ENCODE measurements around the gene RGL3. TPM values are rescaled to one million over a fixed set of nuclear protein-coding genes. Genes with fewer than 3 reads are reported as not detected.
"Not testable (repeated sequence)": the region's sequence is repeated elsewhere in the genome, so short reads cannot be mapped to it uniquely, and the experiment has no call there.

The RGL3 gene
- total RNA-seq, 1 donor from 2014 or later = 0.64 TPM

DNA sequence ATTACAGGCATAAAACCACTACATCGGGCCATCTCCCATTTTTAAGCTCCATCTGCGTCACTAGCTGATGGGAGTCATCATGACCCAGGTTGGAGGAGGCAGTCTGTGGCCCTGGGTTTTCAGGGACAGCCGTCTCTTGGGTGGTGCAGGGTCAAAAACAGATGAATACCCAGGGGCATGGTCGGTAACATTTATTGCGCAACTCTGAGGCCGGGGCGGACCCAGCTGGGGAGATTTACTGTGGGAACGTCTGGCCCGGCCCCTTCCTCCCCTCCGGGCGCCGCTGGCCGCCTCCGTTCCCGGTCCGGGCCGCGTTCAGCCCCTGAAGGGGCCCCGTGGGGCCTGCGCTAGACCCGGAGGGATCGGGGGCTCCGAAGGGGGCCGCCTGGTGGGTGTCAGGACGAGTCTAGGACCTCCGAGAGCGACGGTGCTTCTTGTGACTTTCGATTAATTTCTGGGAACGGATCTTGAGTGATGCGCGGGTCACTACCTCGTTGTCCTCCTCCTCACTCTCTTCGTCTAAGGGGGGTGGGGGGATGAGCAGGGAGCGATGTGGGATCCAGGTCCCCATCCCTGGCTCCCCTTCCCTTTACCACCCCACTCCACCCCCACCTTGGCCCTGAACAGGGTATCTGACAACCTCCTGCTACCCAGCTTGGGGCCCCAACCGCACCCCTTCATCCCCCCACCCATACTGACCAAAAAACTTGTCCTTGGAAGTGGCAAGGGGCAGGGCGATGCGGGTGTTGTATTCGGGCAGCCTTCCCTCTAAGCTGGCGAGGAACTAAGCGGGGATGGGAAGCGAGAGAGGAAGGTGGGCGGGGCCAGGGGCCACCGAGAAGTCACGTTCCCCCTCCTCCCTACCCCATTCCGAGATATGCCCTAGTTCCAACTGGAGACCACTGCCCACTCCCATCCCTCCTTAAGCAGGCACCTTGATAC, 1.6 kb upstream of the RGL3 start:
- peak in 1 of 2 donors; percentile 19 for DNase-seq (ENCODE audit: low read depth in 2 of 2)

DNA sequence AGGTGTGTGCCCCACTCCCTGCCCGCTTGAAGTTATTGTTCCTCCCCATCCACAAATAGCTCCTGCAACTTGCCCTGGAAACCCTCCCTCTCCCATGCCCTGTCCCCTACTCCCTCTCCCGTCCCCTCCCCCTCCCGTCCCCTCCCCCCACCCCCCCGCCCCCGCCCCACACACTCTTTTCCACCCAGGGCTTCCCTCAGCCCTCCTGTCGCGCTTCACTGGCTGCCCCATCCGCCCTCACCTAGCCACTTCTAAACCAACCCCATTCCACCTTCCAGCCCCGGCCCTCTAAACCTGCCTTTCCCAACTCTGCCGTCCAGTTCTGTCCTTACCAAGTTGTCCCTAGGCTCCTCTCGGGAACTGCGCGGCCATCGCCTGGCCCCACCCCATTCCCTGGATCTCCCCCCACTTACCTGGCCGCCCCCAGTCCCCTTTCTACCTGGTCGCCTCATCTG, 993 bp downstream of the RGL3 start:
- no peak for DNase-seq (ENCODE audit: low read depth in 2 of 2)

DNA sequence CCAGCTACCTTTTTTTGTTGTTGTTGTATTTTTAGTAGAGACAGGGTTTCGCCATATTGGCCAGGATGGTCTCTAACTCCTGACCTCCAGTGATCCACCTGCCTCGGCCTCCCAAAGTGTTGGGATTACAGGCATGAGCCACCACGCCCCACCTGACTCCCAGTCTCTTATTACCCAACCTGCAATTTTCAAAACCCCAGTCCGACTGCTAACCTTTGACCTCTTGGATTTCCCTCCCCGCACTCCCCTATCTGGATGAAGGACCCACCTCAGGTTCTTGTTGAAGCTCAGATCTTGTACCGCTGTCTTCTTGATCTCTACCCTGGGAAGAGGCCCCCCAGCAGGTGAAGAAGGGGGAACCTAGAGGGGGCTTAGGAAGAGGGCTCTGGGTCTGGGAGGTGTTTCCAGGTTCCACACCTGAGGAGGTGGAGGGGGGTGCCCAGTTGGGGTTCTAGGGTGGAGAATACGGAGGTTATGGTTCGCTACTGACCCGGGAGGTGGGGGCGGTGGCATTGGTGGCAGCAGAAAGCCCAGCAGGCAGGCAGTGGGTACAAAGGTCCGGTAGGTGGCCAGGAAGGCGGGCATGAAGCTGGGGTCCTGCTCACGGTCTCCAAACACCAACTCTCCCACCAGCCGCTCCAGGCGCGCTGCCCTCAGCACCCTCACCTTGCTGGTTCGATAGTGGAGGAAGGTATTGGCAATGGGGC, 2.6 kb downstream of the RGL3 start:
- no peak for DNase-seq (ENCODE audit: low read depth in 2 of 2)

DNA sequence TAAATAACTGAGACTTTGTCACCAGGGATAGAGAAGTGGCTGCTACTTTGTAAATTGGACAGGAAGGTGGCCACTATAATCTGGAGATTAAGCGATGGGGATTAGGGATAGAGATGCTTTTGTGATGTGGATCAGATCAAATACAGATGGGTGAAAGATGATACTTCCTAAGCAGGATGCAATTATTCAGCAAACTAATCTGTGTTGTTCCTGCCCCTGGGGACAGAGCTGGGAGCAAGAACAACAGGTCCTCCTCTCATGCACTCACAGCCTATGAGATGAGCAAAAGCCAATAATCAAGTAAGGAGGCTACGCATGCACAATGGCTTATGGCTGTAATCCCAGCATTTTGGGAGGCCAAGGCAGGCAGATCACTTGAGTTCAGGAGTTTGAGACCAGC, 4.6 kb downstream of the RGL3 start:
- no peak for DNase-seq (ENCODE audit: low read depth in 2 of 2)

DNA sequence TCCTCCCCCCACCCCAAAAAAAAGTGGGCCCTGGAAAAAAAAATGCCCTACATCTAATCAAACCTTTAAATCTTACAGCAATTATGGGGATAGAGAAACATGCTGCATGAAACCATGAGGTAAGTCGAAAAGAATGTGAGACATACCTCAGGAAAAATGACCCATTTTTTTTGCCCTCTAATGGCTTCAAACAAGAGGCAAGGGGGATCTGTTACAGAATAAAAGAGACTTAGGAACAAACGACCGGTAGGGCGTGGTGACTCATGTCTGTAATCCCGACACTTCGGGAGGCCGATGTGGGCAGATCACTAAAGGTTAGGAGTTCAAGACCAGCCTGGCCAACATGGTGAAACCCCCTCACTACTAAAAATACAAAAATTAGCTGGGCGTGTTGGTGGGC, 8.4 kb downstream of the RGL3 start:
- no peak for DNase-seq (ENCODE audit: low read depth in 2 of 2)

DNA sequence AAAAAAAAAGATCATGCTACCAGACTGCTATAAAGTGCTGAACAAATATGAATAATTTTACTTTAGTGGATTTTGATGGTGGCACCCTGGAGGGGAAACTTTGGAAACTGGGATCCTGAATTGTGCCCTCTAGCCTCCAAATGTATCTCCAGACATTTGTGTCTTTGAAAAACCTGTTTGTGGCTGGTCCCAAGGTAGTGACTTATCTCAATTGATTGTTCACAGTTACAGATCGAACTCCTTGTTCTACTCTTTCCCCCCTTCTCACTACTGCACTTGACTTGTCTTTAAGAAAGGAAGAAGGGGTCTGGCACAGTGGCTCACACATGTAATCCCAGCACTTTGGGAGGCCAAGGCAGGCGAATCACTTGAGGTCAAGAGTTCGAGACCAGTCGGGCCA, 10.5 kb downstream of the RGL3 start:
- no peak for DNase-seq (ENCODE audit: low read depth in 2 of 2)

DNA sequence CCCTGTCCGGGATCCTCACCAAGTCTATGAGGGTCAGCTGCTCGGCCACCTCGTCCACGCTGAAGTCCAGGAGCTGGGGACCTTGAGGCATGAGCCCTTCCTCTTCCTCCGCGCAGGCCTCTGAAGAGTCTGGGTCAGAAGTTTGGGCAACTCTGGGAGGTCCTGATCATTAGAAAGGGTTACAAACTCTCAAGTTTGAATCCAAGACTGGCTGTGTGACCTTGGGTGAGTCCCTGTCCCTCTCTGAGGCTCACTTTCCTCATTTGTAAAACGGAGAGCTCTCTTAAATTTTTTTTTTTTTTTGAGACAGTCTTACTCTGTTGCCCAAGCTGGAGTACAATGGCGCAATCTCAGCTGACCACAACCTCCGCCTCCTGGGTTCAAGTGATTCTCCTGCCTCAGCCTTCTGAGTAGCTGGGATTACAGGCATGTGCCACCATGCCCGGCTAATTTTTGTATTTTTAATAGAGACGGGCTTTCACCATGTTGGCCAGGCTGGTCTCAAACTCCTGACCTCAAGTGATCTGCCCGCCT, 12.3 kb downstream of the RGL3 start:
- not testable (repeated sequence) for DNase-seq (ENCODE audit: low read depth in 2 of 2)

DNA sequence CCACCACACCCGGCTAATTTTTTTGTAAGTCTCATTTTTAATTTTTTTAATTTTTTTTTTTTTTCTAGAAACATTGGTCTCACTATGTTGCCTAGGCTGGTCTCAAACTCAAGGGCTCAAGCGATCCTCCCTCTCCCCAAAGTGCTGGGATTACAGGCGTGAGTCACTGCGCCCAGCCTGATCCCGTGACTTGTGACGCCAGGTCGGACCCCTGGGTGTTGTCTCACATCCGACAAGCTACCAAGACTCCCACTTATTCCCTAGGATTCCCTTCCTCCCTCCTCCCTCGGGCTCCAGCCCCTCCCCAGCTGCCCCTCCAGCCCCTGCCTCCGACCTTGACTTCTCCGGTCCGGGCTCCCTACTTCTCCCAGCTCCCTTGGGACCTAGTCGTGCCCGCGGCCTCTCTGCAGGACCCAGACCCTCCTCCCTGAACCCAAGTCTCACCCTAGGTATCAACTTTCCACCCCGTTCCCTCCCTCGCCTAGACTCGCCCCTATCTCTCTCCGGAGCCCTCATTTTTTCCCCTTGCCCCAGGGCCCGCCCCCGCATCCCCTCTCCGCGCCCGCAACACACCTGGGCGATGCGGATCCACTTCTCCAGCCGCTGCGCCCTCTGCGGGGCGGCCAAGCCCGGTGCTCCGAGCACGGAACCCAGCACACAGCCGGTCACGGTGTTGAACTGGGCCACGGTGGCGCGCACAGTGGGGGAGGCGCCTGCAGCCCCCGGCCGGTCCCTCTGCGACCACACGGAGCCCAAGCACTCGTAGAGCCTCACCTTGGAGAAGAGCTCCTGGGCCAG, 13.1 kb downstream of the RGL3 start:
- no peak for DNase-seq (ENCODE audit: low read depth in 2 of 2)

DNA sequence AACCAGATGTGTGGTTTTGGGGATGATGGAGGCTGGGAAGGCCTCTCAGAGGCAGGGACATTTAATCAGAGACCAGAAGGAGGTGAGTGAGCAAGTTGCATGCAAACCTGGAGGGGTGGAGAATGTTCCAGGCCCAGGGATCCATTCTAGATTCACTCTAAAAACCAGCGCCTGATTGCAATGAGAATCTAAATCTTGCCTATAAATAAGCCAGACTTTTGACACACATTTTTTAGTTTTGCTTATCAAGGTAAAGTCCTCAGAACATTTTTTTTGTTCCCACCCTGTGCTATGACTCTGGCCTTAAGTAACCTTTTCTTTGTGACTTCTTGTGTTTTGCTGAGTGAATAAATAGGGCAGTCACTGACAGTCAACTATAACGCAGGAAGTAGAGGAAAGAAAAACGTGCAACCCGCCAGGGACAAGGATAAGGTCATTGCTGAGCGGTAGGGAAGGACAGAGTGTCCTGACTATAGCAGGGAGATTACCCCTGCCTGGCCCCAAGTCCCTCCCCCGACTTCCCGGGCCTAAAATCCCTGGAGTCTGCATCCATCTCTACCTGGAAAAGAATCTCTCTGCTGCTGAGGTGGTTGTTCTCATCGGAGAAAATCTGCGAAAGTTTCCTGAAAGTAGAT, 14.4 kb downstream of the RGL3 start:
- no peak for DNase-seq (ENCODE audit: low read depth in 2 of 2)

DNA sequence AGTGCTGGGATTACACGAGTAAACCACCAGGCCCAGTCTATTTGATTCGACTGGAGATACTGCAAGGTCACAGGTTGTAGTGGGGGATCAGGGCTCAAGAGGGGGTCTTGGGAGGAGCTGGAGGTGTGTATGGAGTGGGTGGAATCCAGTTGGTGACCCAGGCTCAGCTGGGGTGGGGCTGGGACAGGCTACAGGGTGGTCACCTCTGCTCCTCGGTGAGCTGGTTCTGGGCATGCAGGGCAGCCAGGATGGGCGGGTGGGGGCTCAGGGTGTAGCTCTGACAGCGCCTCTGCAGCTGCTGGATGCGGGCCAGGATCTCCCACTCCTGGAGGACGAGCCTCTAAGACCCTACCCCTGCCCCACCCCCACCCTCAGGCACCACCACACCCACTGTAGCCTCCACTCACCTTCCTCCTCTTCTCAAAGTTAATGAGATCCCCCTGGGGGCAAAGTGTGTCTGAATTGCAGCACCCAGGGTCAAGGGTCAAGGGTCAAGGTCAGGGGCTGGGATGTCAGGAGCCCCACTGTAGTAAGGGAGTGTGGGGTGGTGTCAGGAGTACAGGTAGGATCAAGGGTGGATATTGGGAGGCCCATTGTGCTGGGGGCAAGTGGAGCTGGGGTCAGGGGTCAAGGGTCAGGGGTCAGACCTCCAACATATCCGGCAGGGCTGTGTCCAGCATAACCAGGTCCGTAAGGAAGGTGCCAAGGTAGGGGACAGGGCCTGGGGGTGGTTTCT, 17.1 kb downstream of the RGL3 start:
- no peak for DNase-seq (ENCODE audit: low read depth in 2 of 2)

DNA sequence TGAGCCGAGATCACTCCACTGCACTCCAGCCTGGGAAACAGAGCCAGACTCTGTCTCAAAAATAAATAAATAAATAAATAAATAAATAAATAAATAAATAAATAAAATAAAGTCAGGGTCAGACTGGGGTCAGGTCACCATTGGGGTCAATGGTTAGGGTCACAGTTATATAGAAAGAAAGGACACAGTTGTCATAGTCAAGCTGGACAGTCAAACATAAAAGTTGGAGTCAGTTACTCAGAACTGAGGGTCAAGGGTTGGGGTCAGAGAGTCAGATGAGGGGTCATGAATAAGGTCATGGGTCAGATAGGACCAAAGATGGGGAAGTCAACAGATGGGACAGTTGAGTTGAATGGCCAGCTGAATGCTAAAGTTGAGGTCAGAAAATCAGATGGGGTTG, 18.3 kb downstream of the RGL3 start:
- DNase-seq (ENCODE audit: low read depth in 2 of 2) = no peak

DNA sequence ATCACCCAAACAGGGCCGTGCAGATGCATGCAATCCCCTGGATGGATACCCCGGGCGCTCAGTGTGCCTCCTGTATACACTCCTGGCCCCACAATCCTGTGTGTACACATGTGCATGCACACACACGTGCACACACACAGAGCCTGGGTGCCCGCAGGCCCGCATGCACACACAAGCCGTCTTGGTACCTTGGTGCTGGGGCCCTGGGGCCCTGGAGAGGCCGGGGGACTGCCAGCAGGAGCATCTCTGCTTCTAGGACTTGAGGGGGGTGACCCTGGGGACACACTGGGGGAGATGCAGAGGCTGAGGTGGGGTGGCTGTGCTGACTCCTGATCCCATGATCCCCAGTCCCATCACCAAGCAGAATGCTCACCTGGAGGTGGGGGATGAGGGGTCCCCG, 19.4 kb downstream of the RGL3 start:
- DNase-seq (ENCODE audit: low read depth in 2 of 2) = no peak

DNA sequence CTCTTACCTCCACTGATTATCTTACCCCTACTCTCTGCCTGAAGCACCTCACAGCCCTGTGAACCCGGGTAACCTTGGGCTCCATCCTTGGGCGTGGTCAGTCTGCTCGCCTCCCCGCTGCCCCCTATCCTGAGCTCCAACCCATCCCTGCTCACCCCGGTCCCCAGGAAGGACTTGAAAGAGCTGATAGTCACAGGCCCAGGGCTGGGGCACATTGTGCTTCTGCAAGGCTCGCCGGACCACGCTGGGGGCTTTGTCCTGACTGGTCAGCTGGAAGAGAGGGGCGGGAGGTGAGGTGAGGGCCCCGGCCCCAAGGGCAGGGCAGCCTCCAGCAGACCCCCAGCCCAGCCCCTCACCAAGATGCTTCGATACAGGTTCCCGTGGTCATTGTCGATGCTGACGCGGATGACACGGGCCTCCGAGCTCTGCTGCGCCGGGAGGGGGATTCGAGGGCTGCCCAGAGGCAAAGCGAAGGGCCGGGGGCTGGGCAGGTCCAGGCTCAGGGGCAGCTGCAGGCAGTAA, 22.0 kb downstream of the RGL3 start:
- no peak for DNase-seq (ENCODE audit: low read depth in 2 of 2)

DNA sequence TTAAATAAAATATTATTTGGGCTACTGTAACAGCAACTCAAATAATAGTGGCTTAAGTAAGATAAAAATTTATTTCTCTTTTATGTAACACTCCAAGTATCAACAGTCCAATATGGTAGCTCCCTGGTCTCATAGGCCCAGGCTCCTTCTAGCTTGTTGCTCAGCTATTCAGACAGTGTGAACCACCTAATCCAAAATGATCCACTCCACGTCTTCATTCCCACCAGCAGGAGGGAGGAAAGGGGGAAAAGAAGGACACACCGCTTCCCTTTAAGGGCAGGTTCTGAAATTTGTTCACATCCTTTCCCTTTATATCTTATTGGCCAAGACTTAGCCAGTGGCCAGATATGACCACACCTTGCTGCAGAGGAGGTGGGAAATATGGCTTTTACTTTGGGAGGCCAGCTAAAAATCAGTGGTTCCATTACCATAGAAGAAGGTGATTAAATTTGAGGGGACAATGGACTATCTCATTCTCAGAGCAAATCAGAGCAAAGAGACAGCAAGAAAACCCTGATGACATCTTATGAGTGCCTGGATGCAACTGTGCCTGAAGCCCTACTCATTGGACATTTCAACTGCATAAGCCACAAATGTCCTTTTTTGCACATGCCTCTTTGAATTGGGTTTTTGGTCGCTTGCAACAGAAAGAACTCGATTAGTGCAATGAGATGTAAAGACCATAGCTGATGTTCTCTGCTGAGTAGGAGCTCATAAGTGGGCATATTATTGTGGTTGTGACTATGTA, 28.0 kb downstream of the RGL3 start:
- no peak for DNase-seq (ENCODE audit: low read depth in 2 of 2)

DNA sequence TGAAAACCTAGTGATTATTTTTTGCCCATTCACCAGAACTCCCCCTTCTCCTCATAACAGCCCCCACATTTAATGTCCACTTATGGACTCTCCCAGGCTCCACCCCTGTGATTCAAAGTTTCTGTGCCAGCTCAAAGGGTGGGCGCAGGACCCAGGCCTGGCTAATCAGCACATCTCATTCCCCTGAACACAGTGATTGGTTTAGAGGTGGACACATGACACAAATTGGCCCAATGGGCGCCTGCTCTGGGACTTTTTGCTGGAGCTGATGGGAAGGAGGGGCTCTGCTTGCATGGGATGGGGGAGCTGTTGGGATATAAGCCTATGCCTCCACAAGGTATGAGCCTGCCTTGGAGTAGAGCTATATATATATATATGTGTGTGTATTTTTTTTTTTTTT, 28.8 kb downstream of the RGL3 start:
- no peak for DNase-seq (ENCODE audit: low read depth in 2 of 2)

DNA sequence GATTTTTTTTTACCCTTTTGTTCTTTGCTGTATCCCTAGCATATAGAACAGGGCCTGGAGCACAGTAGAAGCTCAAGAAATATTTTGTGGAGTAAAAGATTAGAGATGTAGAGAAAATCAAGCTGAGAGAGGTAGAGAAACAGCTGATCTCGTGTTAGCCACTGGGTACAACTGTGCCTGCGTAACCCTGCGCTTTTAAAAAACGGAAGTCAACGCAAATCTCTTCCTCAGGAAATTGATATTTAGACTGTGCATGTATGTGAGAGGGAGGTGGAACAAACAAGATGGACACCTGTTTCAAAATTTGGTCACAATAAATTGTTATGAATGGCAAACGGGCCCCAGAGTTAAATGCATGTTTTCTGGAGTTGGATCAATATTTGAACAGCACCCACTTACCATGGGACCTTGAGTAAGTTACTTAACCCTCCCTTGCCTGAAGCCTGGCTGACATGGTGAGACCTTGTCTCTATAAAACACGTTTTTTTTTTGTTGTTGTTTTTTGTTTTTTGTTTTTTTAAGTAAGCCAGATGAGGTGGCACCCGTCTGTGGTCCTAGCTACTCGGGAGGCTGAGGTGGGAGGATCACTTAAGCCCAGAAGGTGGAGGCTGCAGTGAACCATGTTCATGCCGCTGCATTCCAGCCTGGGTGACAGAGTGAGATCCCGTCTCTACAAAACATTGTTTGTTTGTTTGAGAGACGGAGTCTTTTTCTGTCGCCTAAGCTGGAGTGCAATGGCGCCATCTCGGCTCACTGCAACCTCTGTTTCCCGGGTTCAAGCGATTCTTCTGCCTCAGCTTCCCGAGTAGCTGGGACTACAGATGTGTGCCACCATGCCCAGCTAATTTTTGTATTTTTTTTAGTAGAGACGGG, 31.7 kb downstream of the RGL3 start:
- no peak for DNase-seq (ENCODE audit: low read depth in 2 of 2)

DNA sequence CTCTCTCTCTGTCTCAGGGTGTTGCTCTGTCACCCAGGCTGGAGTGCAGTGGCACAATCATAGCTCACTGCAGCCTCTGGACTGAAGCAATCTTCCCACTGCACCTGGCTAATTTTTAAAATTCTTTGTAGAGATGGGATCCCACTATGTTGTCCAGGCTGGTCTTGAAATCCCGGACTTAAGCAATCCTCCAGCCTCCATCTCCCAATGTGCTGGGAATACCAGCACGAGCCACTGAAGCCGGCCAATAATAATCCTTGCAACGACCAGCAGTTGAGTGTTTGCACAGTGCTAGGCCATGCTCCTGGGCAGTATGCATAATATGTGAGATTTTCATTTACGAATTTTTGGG, 34.4 kb downstream of the RGL3 start:
- DNase-seq (ENCODE audit: low read depth in 2 of 2) = no peak

DNA sequence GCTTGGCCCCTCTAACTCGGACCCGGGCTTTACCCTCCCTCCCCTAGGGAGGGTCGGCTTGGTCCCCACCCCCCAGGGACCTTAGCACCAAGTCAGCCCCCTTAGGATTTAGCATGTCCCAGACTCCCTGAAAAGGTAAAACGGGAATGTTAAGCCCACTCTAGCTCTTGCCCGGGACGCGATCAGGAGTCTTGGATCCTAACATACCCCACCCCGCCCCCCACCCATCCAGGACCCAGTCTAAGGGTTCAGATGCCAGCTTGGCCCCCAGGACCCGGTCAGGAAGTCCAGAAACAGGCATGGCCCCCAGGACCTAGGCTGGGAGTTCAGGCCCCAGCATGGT, 35.4 kb downstream of the RGL3 start:
- DNase-seq (ENCODE audit: low read depth in 2 of 2) = no peak

Data from dermis microvascular lymphatic vessel endothelial cell (primary cell).